OCI-LY3 (cell line): Measurements from ENCODE around the gene LY9.

Source experiments
- CTCF ChIP-seq: fragments of 200-600, 300-600 bp; sonication (generic); IDR thresholded peaks from 2 replicates; pipeline ENCODE4 v1.5.1; 2014; ENCODE audit warnings: antibody characterized with exemption, low read length, low read depth
- EZH2phosphoT487 ChIP-seq: fragments of 200-600 bp; shearing (Covaris generic); IDR thresholded peaks from 2 replicates; pipeline ENCODE4 v1.6.1; 2018; ENCODE audit warnings: antibody characterized with exemption, mixed run types, low read depth

GRCh38 chr1:160759740-160760139 lies 36.2 kb upstream of the LY9 start:
- TF ChIP-seq CTCF (no peak), EZH2phosphoT487 (no peak)
